HCT116 (cell line): Measurements from ENCODE around the gene ESPN.

Experiments
- CBX3 ChIP-seq: IDR thresholded peaks from 2 replicates; pipeline ENCODE4 v1.6.1; 2012; ENCODE audit warnings: low read depth
- CTCF ChIP-seq, 3 experiments: fragments of 200-600 bp in 1 of 3; sonication (generic) in 1 of 3; IDR thresholded peaks in 2 of 3; conservative IDR thresholded peaks in 1 of 3; 2 replicates each; pipeline ENCODE4 v1.5.1; 2012 to 2017; ENCODE audit warnings: low read depth in 2 of 3, low read length in 2 of 3, antibody characterized with exemption in 1 of 3, borderline replicate concordance in 1 of 3, control low read depth in 1 of 3, mild to moderate bottlenecking in 1 of 3, mixed read lengths in 1 of 3, mixed run types in 1 of 3, moderate library complexity in 1 of 3; ENCODE audit not compliant: insufficient read depth in 1 of 3
- EGR1 ChIP-seq: IDR thresholded peaks from 2 replicates; pipeline ENCODE4 v1.6.1; 2012; ENCODE audit warnings: low read depth
- EZH2 ChIP-seq: fragments of 200-600 bp; sonication (generic); IDR thresholded peaks from 2 replicates; pipeline ENCODE4 v1.6.1; 2017; ENCODE audit warnings: antibody characterized with exemption, mixed run types
- EZH2phosphoT487 ChIP-seq: fragments of 200-600 bp; IDR thresholded peaks from 2 replicates; pipeline ENCODE4 v1.6.1; 2018; ENCODE audit warnings: antibody characterized with exemption, borderline replicate concordance
- MAX ChIP-seq: IDR thresholded peaks from 2 replicates; pipeline ENCODE4 v1.6.1; 2012
- RAD21 ChIP-seq: IDR thresholded peaks from 2 replicates; pipeline ENCODE4 v1.6.1; 2012; ENCODE audit warnings: low read depth, mild to moderate bottlenecking
- REST ChIP-seq: IDR thresholded peaks from 2 replicates; pipeline ENCODE4 v1.6.1; 2012; ENCODE audit warnings: low read depth
- SIN3A ChIP-seq: IDR thresholded peaks from 2 replicates; pipeline ENCODE4 v1.6.1; 2012; ENCODE audit warnings: low read depth
- TCF7L2 ChIP-seq: IDR thresholded peaks from 2 replicates; pipeline ENCODE4 v1.7.0; 2011; ENCODE audit warnings: borderline replicate concordance, inconsistent platforms; ENCODE audit not compliant: insufficient read depth, insufficient read length; ENCODE audit errors: extremely low read depth
- ZBTB33 ChIP-seq: IDR thresholded peaks from 2 replicates; pipeline ENCODE4 v1.6.1; 2011; ENCODE audit warnings: mild to moderate bottlenecking, low read length, moderate library complexity; ENCODE audit not compliant: insufficient replicate concordance; ENCODE audit errors: extremely low read depth

- TF ChIP-seq TCF7L2 (no peak), CTCF (IDR thresholded peaks at IDR 0.05 in 2 of 3, conservative IDR thresholded peaks at IDR 0.05 in 1 of 3; ENCODE audit: borderline replicate concordance in 1 of 3, insufficient read depth in 1 of 3, low read depth in 2 of 3, low read length in 2 of 3) (no peak), SIN3A (no peak), EZH2 (no peak), MAX (no peak), CBX3 (no peak), EZH2phosphoT487 (no peak), ZBTB33 (no peak), REST (no peak), RAD21 (no peak), EGR1 (no peak)
These were observed 85.9 kb downstream of the ESPN start for GRCh38 chr1:6510493-6510892.
